NCI-H2081 treated with DMSO at 0.1 percent for 48 hours (cell line): Measurements from ENCODE around the gene GATAD2B.

Source experiments
- DNase-seq: peaks from one replicate; lab custom pipeline; 2025; lab: John Stamatoyannopoulos, UW

The GATAD2B gene

GRCh38 chr1:153922972-153923925, at the start of gene GATAD2B:
TSS of gene GATAD2B (minus strand) at chr1:153922972. CDS start at chr1:153828347, 94,625 bp downstream.
- DNase-seq, result peak; percentile 100

GRCh38 chr1:153970346-153970745, 47.6 kb upstream of the GATAD2B start:
- no peak for DNase-seq

- no peak for DNase-seq
These were observed 46.2 kb upstream of the GATAD2B start for GRCh38 chr1:153968972-153969371.

GRCh38 chr1:153968408-153968807, 45.6 kb upstream of the GATAD2B start:
- DNase-seq, result no peak

- no peak for DNase-seq
These were observed 45.2 kb upstream of the GATAD2B start for GRCh38 chr1:153968000-153968363.

- peak; percentile 98 for DNase-seq
These were observed 44.6 kb upstream of the GATAD2B start, which contains the start of gene CREB3L4 for GRCh38 chr1:153967107-153967999. TSS of gene CREB3L4 (plus strand) at chr1:153967902. CDS start at chr1:153968526, 624 bp downstream.

GRCh38 chr1:153963850-153964331, 41.1 kb upstream of the GATAD2B start:
- DNase-seq, result no peak

- peak; percentile 95 for DNase-seq
These were observed 40.5 kb upstream of the GATAD2B start, which contains the start of gene SLC39A1 for GRCh38 chr1:153963030-153963849. TSS of gene SLC39A1 (minus strand) at chr1:153963537. CDS start at chr1:153962715, 822 bp downstream.

GRCh38 chr1:153962088-153963029, 39.6 kb upstream of the GATAD2B start:
- no peak for DNase-seq

- no peak for DNase-seq
These were observed 38.6 kb upstream of the GATAD2B start for GRCh38 chr1:153961421-153961820.

GRCh38 chr1:153960206-153960605, 37.4 kb upstream of the GATAD2B start:
- no peak for DNase-seq

- no peak for DNase-seq
These were observed 36.7 kb upstream of the GATAD2B start for GRCh38 chr1:153959454-153959853.

GRCh38 chr1:153958961-153959260, 36.1 kb upstream of the GATAD2B start:
- no peak for DNase-seq

GRCh38 chr1:153958111-153958960, 35.6 kb upstream of the GATAD2B start, which contains the start of gene CRTC2:
TSS of gene CRTC2 (minus strand) at chr1:153958612. CDS start at chr1:153958497, 115 bp downstream.
- DNase-seq, result peak; percentile 99

- no peak for DNase-seq
These were observed 35.0 kb upstream of the GATAD2B start for GRCh38 chr1:153957744-153958110.

GRCh38 chr1:153956997-153957715, 34.4 kb upstream of the GATAD2B start:
- no peak for DNase-seq

GRCh38 chr1:153954826-153955225, 32.1 kb upstream of the GATAD2B start:
- DNase-seq, result no peak

GRCh38 chr1:153953859-153954365, 31.1 kb upstream of the GATAD2B start:
- no peak for DNase-seq
